ENCODE results near the gene SHROOM3. TPM values are rescaled to one million over a fixed set of nuclear protein-coding genes. Genes with fewer than 3 reads are reported as not detected.

Gene SHROOM3
- total and polyA plus RNA-seq, 2 of the 13 experiments (the other 11 are each of a cell fraction or from before 2014, with no cell fraction given), result 0.01 TPM; not detected in 1

DNA sequence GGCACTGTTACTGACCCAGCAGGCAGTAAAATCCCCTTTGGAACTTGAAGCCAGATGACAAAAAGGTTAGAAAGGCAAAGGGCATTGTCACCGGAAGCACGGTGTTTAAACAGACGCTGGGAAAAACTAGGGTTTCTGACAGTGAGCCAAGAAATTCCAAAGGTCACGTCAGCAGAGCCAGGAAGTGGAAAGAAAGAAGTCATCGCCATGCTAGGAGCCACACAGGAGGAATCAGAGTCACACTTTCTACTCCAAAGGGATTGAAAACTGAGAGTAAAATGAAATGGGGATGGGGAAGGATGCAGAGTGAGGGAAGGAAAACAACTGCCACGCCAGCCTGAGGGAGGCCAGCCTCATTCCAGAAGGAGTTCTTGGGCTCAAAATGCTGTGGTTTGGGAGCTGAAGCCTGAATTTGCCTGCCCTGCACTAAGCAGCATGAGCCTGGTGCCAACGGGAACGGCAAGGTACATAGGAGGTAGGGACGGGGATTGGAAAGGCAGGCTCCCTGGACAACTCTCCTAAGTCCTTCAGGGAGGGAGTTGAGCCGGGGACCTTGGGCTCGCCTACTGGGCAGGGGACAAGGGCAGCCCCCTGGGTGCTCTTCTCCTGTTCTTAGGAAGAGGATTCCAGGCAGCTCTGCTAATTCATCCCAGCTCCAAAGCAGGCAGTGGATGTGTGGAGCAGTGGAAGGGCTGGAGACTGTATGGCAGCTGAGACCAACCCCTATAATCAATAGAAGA, 396.1 kb downstream of the SHROOM3 start (continued):
- TF ChIP-seq, protein P1, sequence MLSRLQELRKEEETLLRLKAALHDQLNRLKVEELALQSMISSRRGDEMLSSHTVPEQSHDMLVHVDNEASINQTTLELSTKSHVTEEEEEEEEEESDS (CRISPR knock-in tag; IDR thresholded peaks at IDR 0.05; ENCODE audit: borderline replicate concordance), result 0 out of 2 replicates have a peak, but pooled peaks have one; percentile 37
- peak; percentile 84; the same call in 1 of the 2 replicates for TF ChIP-seq ZNF605 (CRISPR knock-in tag; IDR thresholded peaks at IDR 0.05)
- TF ChIP-seq SAFB2 (CRISPR knock-in tag; IDR thresholded peaks at IDR 0.05; ENCODE audit: borderline replicate concordance, low read depth), result 0 out of 2 replicates have a peak, but pooled peaks have one; percentile 21
- TF ChIP-seq THAP11 (CRISPR knock-in tag; IDR thresholded peaks at IDR 0.05), result peak; percentile 45
- peak; percentile 81 for TF ChIP-seq TARDBP (CRISPR knock-in tag; IDR thresholded peaks at IDR 0.05)
- peak; percentile 64; the same call in 1 of the 2 replicates for TF ChIP-seq ZNF556 (CRISPR knock-in tag; IDR thresholded peaks at IDR 0.05; ENCODE audit: borderline replicate concordance)
- peak; percentile 86 for TF ChIP-seq SKI (IDR thresholded peaks at IDR 0.05; ENCODE audit: partially characterized antibody)
- peak; percentile 46; the same call in 1 of the 2 replicates for TF ChIP-seq ZNF749 (CRISPR knock-in tag; IDR thresholded peaks at IDR 0.05; ENCODE audit: borderline replicate concordance)
- no peak for TF ChIP-seq IRX3 (CRISPR knock-in tag; IDR thresholded peaks at IDR 0.05; ENCODE audit: borderline replicate concordance, low read depth)
- no peak; the same call in 1 of the 2 replicates for TF ChIP-seq KDM4B (CRISPR knock-in tag; IDR thresholded peaks at IDR 0.05)
- TF ChIP-seq NBN (conservative IDR thresholded peaks at IDR 0.05), result no peak
- no peak for TF ChIP-seq ZIK1 (CRISPR knock-in tag; IDR thresholded peaks at IDR 0.05; ENCODE audit: borderline replicate concordance, low read depth)
- TF ChIP-seq ZFP41 (CRISPR knock-in tag; IDR thresholded peaks at IDR 0.05; ENCODE audit: borderline replicate concordance), result no peak
- TF ChIP-seq, protein P2, sequence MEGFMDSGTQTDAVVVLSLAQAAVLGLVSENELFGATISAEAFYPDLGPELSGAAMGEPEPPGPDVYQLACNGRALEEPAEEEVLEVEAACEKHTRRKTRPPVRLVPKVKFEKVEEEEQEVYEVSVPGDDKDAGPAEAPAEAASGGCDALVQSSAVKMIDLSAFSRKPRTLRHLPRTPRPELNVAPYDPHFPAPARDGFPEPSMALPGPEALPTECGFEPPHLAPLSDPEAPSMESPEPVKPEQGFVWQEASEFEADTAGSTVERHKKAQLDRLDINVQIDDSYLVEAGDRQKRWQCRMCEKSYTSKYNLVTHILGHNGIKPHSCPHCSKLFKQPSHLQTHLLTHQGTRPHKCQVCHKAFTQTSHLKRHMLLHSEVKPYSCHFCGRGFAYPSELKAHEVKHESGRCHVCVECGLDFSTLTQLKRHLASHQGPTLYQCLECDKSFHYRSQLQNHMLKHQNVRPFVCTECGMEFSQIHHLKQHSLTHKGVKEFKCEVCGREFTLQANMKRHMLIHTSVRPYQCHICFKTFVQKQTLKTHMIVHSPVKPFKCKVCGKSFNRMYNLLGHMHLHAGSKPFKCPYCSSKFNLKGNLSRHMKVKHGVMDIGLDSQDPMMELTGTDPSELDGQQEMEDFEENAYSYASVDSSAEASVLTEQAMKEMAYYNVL (CRISPR knock-in tag; IDR thresholded peaks at IDR 0.05; ENCODE audit: borderline replicate concordance), result peak; percentile 80
- TF ChIP-seq ZNF761 (CRISPR knock-in tag; conservative IDR thresholded peaks at IDR 0.05), result peak; percentile 69; the same call in 1 of the 2 replicates
- TF ChIP-seq ZNF326 (CRISPR knock-in tag; IDR thresholded peaks at IDR 0.05; ENCODE audit: borderline replicate concordance), result no peak
- TF ChIP-seq ZNF614 (CRISPR knock-in tag; IDR thresholded peaks at IDR 0.05; ENCODE audit: borderline replicate concordance), result 0 out of 2 replicates have a peak, but pooled peaks have one; percentile 67
- 0 out of 2 replicates have a peak, but pooled peaks have one; percentile 33 for TF ChIP-seq ZNF713 (CRISPR knock-in tag; IDR thresholded peaks at IDR 0.05)
- peak; percentile 75; the same call in 1 of the 2 replicates for TF ChIP-seq MEIS2 (CRISPR knock-in tag; IDR thresholded peaks at IDR 0.05)
- no peak for TF ChIP-seq FOXA1 (IDR thresholded peaks at IDR 0.05)
- peak; percentile 61 for TF ChIP-seq FOXA1 (CRISPR knock-in tag; IDR thresholded peaks at IDR 0.05)
- TF ChIP-seq SIX4 (CRISPR knock-in tag; IDR thresholded peaks at IDR 0.05), result no peak; the same call in 1 of the 2 replicates
- TF ChIP-seq, protein P3, sequence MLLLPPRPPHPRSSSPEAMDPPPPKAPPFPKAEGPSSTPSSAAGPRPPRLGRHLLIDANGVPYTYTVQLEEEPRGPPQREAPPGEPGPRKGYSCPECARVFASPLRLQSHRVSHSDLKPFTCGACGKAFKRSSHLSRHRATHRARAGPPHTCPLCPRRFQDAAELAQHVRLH (CRISPR knock-in tag; IDR thresholded peaks at IDR 0.05; ENCODE audit: borderline replicate concordance, low read depth), result peak; percentile 64; the same call in 1 of the 2 replicates
- TF ChIP-seq, protein P4, sequence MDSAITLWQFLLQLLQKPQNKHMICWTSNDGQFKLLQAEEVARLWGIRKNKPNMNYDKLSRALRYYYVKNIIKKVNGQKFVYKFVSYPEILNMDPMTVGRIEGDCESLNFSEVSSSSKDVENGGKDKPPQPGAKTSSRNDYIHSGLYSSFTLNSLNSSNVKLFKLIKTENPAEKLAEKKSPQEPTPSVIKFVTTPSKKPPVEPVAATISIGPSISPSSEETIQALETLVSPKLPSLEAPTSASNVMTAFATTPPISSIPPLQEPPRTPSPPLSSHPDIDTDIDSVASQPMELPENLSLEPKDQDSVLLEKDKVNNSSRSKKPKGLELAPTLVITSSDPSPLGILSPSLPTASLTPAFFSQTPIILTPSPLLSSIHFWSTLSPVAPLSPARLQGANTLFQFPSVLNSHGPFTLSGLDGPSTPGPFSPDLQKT (CRISPR knock-in tag; IDR thresholded peaks at IDR 0.05; ENCODE audit: borderline replicate concordance), result no peak
- peak; percentile 69; the same call in 1 of the 2 replicates for TF ChIP-seq SNAPC2 (CRISPR knock-in tag; IDR thresholded peaks at IDR 0.05)

All from HepG2 (cell line).